BJ (cell line): Measurements from ENCODE around the gene CMSS1. TPM values are rescaled to one million over a fixed set of nuclear protein-coding genes. Genes with fewer than 3 reads are reported as not detected.
A peak's percentile ranks its signal among the peaks of the same experiment; 100 is the strongest.

Experiments
- CTCF ChIA-PET: fragments of 350-600 bp; formaldehyde crosslinking; extraction: SDS; loops from one replicate; lab custom pipeline; 2021; ENCODE audit warnings: antibody characterized with exemption, inconsistent platforms; lab: Yijun Ruan, JAX
- POLR2A ChIA-PET: fragments of 300-600 bp; sonication (Branson Sonifier 250); formaldehyde crosslinking; extraction: SDS; loops from one replicate; lab custom pipeline; 2021; ENCODE audit warnings: antibody characterized with exemption; lab: Charles Lee
- DNase-seq: peaks from one replicate; pipeline ENCODE4 v3.0.0-alpha.2; 2011; ENCODE audit warnings: low read depth
- H3K27me3 ChIP-seq: 2 replicates; pipeline ENCODE4 v1.6.0; 2011; ENCODE audit warnings: low read length; ENCODE audit not compliant: control insufficient read depth, insufficient read depth
- H3K36me3 ChIP-seq: 2 replicates; pipeline ENCODE4 v1.5.1; 2011; ENCODE audit warnings: low read length; ENCODE audit not compliant: control insufficient read depth, insufficient read depth
- H3K4me3 ChIP-seq: 2 replicates; pipeline ENCODE4 v1.5.1; 2011; ENCODE audit warnings: low read depth, mild to moderate bottlenecking, control low read depth, low read length
- polyA plus RNA-seq: library from polyadenylated mRNA; depleted of rRNA; stranded (reverse); fragments of >200 nt; gene quantifications from 2 replicates; pipeline ENCODE4 v1.2.3, GENCODE V29; 2011
- TF ChIP-seq, protein P1 (sequence below): IDR thresholded peaks from 2 replicates; pipeline ENCODE4 v1.5.1; 2011; ENCODE audit warnings: low read depth, mild to moderate bottlenecking, control low read depth, inconsistent platforms, low read length, moderate library complexity; ENCODE audit not compliant: insufficient read depth

The CMSS1 gene
- polyA plus RNA-seq, 1 experiment, result 6.7 TPM

DNA sequence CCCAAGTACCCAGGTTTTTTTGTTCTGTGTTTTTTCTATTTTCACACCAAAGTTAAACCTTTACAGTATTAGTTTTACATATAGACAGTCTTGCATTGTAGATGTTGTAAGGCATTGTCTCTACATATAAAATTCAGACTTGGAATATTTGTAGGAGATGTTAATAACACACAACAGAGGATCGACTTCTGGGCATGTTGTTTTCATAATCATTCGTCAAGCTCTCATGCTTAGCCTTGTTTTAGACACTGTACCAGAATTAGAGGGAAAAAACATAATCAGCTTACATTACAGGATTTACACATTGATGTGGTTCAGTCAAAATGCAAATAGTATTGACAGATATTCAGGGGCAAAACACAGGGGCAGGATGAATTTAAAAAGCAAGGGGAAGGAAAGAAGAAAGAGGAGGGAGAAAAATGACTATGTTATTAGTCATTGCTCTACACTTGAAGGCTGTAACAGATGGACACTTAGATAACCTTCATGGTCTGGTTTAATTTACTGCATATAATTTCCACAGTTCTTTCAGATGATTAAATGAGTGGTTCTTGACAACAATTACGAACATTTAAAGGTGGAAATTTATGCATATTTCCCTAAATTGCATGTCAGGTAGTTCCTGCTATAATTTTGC, 7.5 kb downstream of the CMSS1 start:
- POLR2A ChIA-PET, result no interaction called here
- peak; percentile 4 for DNase-seq
- Histone ChIP-seq H3K4me3 (no peak overlapping the region), H3K27me3 (no peaks in the 10 kb centered on the region), H3K36me3 (no peaks in the 10 kb centered on the region)
- TF ChIP-seq, protein P1, sequence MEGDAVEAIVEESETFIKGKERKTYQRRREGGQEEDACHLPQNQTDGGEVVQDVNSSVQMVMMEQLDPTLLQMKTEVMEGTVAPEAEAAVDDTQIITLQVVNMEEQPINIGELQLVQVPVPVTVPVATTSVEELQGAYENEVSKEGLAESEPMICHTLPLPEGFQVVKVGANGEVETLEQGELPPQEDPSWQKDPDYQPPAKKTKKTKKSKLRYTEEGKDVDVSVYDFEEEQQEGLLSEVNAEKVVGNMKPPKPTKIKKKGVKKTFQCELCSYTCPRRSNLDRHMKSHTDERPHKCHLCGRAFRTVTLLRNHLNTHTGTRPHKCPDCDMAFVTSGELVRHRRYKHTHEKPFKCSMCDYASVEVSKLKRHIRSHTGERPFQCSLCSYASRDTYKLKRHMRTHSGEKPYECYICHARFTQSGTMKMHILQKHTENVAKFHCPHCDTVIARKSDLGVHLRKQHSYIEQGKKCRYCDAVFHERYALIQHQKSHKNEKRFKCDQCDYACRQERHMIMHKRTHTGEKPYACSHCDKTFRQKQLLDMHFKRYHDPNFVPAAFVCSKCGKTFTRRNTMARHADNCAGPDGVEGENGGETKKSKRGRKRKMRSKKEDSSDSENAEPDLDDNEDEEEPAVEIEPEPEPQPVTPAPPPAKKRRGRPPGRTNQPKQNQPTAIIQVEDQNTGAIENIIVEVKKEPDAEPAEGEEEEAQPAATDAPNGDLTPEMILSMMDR, result no peak
- CTCF ChIA-PET, result interaction anchor here (0.7 kb wide), 1 partner anchor 774 kb away, joined by 3 read pairs; no protein-coding TSS in a partner anchor

DNA sequence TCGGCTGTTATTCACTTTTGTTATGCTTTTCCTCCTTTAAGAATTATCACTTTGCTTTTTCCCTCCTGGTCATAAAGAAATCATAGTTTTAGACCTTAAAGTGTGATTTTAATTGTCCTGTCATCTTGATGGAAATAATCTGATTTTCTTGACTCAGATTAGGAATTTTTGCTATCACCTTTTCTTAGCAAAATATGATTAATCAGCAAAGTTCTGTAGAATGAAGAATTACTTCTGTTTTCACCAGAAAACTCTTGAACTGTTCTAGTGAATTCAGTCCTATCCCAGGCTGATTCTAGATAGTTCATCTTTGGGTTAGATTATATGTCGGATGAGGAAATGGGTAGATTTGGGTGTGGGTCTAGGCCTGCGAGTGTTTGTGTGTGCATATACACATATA, 12.2 kb downstream of the CMSS1 start:
- ChIA-PET POLR2A (no interaction called here), CTCF (interaction anchor here (0.6 to 0.8 kb wide), 3 partner anchors 340 to 968 kb away, joined by 3 read pairs; no protein-coding TSS in a partner anchor)
- H3K4me3 ChIP-seq, result no peak overlapping the region
- H3K27me3 ChIP-seq, result no peaks in the 10 kb centered on the region
- no peak for DNase-seq
- TF ChIP-seq, protein P1, result no peak
- no peaks in the 10 kb centered on the region for H3K36me3 ChIP-seq

DNA sequence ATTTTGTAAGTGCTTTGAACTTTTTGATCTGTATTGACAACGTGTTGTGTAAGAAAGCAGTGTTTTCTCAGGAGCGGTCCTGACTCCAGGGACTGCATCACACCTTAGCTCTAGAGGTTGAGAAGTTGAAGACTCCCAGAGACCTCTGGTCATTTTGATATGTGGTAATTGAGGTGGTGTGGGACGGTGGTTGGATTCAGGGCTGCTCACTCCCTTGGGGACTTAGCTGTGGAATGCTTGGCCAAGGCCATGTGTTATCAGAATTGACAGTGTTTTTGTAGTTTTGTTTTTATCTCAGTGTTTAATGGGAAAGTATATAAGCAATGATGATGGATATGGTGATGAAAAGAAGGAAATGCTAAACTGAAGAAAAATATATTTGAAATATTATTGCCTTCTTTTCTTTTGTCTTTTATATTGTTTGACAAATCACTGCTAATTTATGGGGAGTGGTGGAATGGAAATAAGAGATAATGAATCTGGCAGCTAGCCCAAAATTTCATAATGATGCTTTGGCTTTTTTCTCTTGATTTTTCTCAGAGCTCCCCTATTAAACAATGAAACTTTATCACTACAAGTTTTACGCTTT, 16.0 kb downstream of the CMSS1 start:
- no peaks in the 10 kb centered on the region for H3K36me3 ChIP-seq
- DNase-seq, result no peak
- TF ChIP-seq, protein P1, result no peak
- no peaks in the 10 kb centered on the region for H3K27me3 ChIP-seq
- H3K4me3 ChIP-seq, result no peak overlapping the region
- POLR2A ChIA-PET, result no interaction called here
- CTCF ChIA-PET, result interaction anchor here (1.2 to 2.7 kb wide), 4 partner anchors 10 to 235 kb away, joined by 3 to 13 read pairs (median 6); no protein-coding TSS in a partner anchor

DNA sequence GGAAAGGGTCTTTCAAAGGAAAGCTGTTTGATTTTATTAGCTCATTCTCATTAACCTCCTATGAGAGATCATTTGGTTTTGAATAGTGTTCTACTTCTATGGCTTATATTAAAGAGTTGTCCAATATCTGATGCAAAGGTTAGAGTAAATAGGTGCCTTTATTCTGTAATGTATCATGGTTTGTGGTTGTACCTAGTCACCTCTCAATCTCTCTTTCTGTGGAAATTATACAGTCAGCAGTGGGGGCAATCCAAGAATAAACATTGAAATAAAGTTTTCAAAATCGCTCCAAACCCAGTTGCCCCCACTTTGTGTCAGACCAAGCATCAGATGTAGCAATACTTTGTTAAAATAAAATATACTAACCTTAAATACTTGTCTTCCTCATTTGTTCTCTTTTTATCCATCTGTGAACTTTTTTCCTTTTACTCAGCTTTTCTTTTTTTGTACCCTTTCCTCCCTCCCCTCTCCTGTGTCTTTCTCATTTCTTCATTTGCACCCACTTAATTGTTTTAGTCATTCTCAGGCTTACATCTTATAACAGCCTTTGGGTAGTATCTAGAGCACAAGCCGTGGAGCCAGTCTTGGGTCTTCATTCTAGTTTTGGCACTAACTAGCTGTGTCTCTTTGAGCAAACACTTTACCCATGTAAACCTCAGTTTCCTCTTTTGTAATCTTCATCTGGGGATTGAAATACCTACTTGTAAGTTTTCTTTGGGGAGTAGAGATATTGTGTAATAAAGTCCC, 16.7 kb downstream of the CMSS1 start:
- TF ChIP-seq, protein P1, result no peak
- ChIA-PET CTCF (interaction anchor here (0.9 to 2.0 kb wide), 2 partner anchors 9 to 32 kb away, joined by 3 to 10 read pairs; no protein-coding TSS in a partner anchor), POLR2A (no interaction called here)
- Histone ChIP-seq H3K36me3 (no peaks in the 10 kb centered on the region), H3K4me3 (no peak overlapping the region), H3K27me3 (no peaks in the 10 kb centered on the region)
- no peak for DNase-seq

DNA sequence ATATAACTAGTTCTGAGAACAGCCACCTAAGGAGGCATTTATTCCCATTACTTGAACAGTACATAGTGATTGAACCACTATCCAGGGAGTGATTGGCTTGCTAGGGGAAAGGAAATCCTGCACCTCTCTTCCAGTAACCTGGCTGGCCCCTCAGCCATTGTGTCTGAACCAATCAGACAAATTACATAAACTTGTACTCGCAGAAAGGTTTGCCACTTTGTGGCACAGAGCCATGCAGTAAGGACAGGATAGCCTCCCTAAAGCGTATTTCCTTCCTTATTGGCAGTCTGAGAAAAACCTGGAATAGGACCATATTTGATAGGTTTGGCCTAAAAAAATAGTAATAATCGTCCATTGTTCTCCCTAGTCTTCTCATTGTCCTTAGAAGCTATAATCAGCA, 19.0 kb downstream of the CMSS1 start:
- no peak for DNase-seq
- Histone ChIP-seq H3K36me3 (no peaks in the 10 kb centered on the region), H3K4me3 (no peak overlapping the region), H3K27me3 (no peaks in the 10 kb centered on the region)
- POLR2A ChIA-PET, result no interaction called here
- CTCF ChIA-PET, result no interaction called here
- TF ChIP-seq, protein P1, result no peak
